GM23248 (cell line): ENCODE results near the gene PGA5.
"Not testable (repeated sequence)": the region's sequence is repeated elsewhere in the genome, so short reads cannot be mapped to it uniquely, and the experiment has no call there.

Experiments used
- EZH2 ChIP-seq: fragments of 200-600 bp; sonication (generic); IDR thresholded peaks from 2 replicates; pipeline ENCODE4 v1.6.1; 2018; ENCODE audit warnings: antibody characterized with exemption, mild to moderate bottlenecking; ENCODE audit not compliant: insufficient read depth, poor library complexity, severe bottlenecking
- EZH2phosphoT487 ChIP-seq: fragments of 200-600 bp; sonication (generic); IDR thresholded peaks from 2 replicates; pipeline ENCODE4 v1.6.1; 2018; ENCODE audit warnings: antibody characterized with exemption, moderate library complexity, mild to moderate bottlenecking, low read depth; ENCODE audit not compliant: insufficient read depth

- TF ChIP-seq EZH2phosphoT487, EZH2: not testable (repeated sequence)
Measured at GRCh38 chr11:61237130-61237529, 3.8 kb upstream of the PGA5 start.
